H1 (cell line): ENCODE data around the gene CXCR5. TPM values are rescaled to one million over a fixed set of nuclear protein-coding genes. Genes with fewer than 3 reads are reported as not detected.

Experiments used
- CTCF ChIA-PET: fragments of 300-600 bp; sonication (Branson Sonifier 250); formaldehyde crosslinking; loops from one replicate; lab custom pipeline; 2021; ENCODE audit not compliant: partially characterized antibody; lab: Charles Lee
- POLR2A ChIA-PET: fragments of 300-600 bp; sonication (Branson Sonifier 250); formaldehyde crosslinking; loops from one replicate; lab custom pipeline; 2021; ENCODE audit warnings: inconsistent platforms; ENCODE audit not compliant: partially characterized antibody; lab: Charles Lee
- DNase-seq, 2 experiments: peaks; one replicate each; pipeline versions ENCODE4 v3.0.0 to v3.0.0-alpha.2; 2010 to 2022; ENCODE audit warnings: low spot score in 2 of 2, low read depth in 1 of 2, mixed read lengths in 1 of 2
- FAIRE-seq: peaks from 2 replicates; lab custom pipeline; 2011; peaks lifted over from hg19 to GRCh38; lab: Jason Lieb, UNC
- H2AFZ ChIP-seq: 2 replicates; pipeline ENCODE4 v1.8.1; 2012; ENCODE audit warnings: low read length, inconsistent platforms
- H2AK5ac ChIP-seq: 2 replicates; pipeline ENCODE4 v1.6.1; 2013; ENCODE audit warnings: low read depth, low read length
- H2BK120ac ChIP-seq: replicated peaks from 2 replicates; pipeline ENCODE3; 2013; ENCODE audit warnings: low read depth, low read length, inconsistent platforms
- H2BK12ac ChIP-seq: 2 replicates; pipeline ENCODE4 v1.6.1; 2013; ENCODE audit warnings: low read depth, low read length
- H2BK15ac ChIP-seq: 2 replicates; pipeline ENCODE4 v1.6.1; 2013; ENCODE audit warnings: low read length
- H2BK20ac ChIP-seq: 2 replicates; pipeline ENCODE4 v1.6.1; 2013; ENCODE audit warnings: low read length
- H2BK5ac ChIP-seq: 2 replicates; pipeline ENCODE4 v1.6.1; 2013; ENCODE audit warnings: low read depth, low read length
- H3K14ac ChIP-seq: 2 replicates; pipeline ENCODE4 v1.6.1; 2013; ENCODE audit warnings: inconsistent platforms; ENCODE audit not compliant: insufficient read length
- H3K18ac ChIP-seq: 2 replicates; pipeline ENCODE4 v1.6.1; 2013; ENCODE audit warnings: low read length; ENCODE audit errors: extremely low read depth
- H3K23ac ChIP-seq: 2 replicates; pipeline ENCODE4 v1.6.1; 2013; ENCODE audit warnings: inconsistent platforms; ENCODE audit not compliant: insufficient read length
- H3K23me2 ChIP-seq: 2 replicates; pipeline ENCODE4 v1.6.1; 2013; ENCODE audit warnings: low read depth, low read length
- H3K27ac ChIP-seq: 2 replicates; pipeline ENCODE4 v1.6.1; 2011; ENCODE audit warnings: low read depth, low read length, inconsistent platforms
- H3K27me3 ChIP-seq, 4 experiments: replicated peaks in 1 of 4; 1 replicate in 1 of 4; 2 replicates in 3 of 4; pipeline versions ENCODE4 v1.6.1 to v1.8.1; 2011 to 2013; ENCODE audit warnings: low read length in 3 of 4, mild to moderate bottlenecking in 3 of 4, inconsistent platforms in 2 of 4, mixed read lengths in 2 of 4, moderate library complexity in 1 of 4; ENCODE audit not compliant: control insufficient read depth in 3 of 4, insufficient read depth in 3 of 4; ENCODE audit errors: extremely low read depth in 1 of 4
- H3K36me3 ChIP-seq, 4 experiments: 2 replicates each; pipeline versions ENCODE4 v1.6.1 to v1.8.1; 2011 to 2013; ENCODE audit warnings: mild to moderate bottlenecking in 4 of 4, low read length in 3 of 4, moderate library complexity in 2 of 4, control low read depth in 1 of 4, inconsistent platforms in 1 of 4; ENCODE audit not compliant: insufficient read depth in 4 of 4, control insufficient read depth in 2 of 4
- H3K4ac ChIP-seq: replicated peaks from 2 replicates; pipeline ENCODE3; 2013; ENCODE audit warnings: low read length, low read depth, mixed read lengths, inconsistent platforms; ENCODE audit not compliant: insufficient read length
- H3K4me1 ChIP-seq, 4 experiments: replicated peaks in 1 of 4; 1 replicate in 1 of 4; 2 replicates in 3 of 4; pipeline versions ENCODE4 v1.6.1 to v1.8.1; 2011 to 2013; ENCODE audit warnings: low read length in 3 of 4, inconsistent platforms in 2 of 4, mixed read lengths in 1 of 4; ENCODE audit not compliant: insufficient read depth in 4 of 4, control insufficient read depth in 3 of 4
- H3K4me2 ChIP-seq, 2 experiments: 2 replicates each; pipeline versions ENCODE4 v1.6.1 to v1.8.1; 2011 to 2013; ENCODE audit warnings: low read depth in 2 of 2, low read length in 2 of 2, control low read depth in 1 of 2, inconsistent platforms in 1 of 2, mild to moderate bottlenecking in 1 of 2; ENCODE audit not compliant: insufficient read depth in 1 of 2
- H3K4me3 ChIP-seq, 4 experiments: fragments of 200-600, 300-600 bp in 1 of 4; sonication (generic), shearing (Covaris generic), sonication (Bioruptor Twin) in 1 of 4; 2 replicates each; pipeline versions ENCODE4 v1.5.1 to v1.8.1; 2011 to 2016; ENCODE audit warnings: low read length in 4 of 4, low read depth in 3 of 4, control low read depth in 2 of 4, inconsistent platforms in 2 of 4, mild to moderate bottlenecking in 2 of 4, mixed read lengths in 1 of 4, moderate library complexity in 1 of 4; ENCODE audit not compliant: insufficient read depth in 2 of 4; ENCODE audit errors: extremely low read depth in 1 of 4
- H3K56ac ChIP-seq: replicated peaks from 2 replicates; pipeline ENCODE3; 2013; ENCODE audit warnings: low read depth, mild to moderate bottlenecking, mixed read lengths, low read length, inconsistent platforms; ENCODE audit not compliant: insufficient read length
- H3K79me1 ChIP-seq: 2 replicates; pipeline ENCODE4 v1.6.1; 2013; ENCODE audit warnings: low read depth, low read length, control low read depth
- H3K79me2 ChIP-seq, 2 experiments: 2 replicates each; pipeline versions ENCODE4 v1.6.1 to v1.8.1; 2012 to 2013; ENCODE audit warnings: low read length in 2 of 2, mild to moderate bottlenecking in 2 of 2, inconsistent platforms in 1 of 2; ENCODE audit not compliant: insufficient read depth in 2 of 2, control insufficient read depth in 1 of 2
- H3K9ac ChIP-seq, 4 experiments: replicated peaks in 1 of 4; 1 replicate in 1 of 4; 2 replicates in 3 of 4; pipeline versions ENCODE4 v1.6.1 to v1.8.1; 2011 to 2013; ENCODE audit warnings: low read depth in 3 of 4, low read length in 3 of 4, control low read depth in 2 of 4, mild to moderate bottlenecking in 2 of 4, moderate library complexity in 2 of 4, inconsistent platforms in 1 of 4; ENCODE audit errors: extremely low read depth in 1 of 4
- H3K9me3 ChIP-seq, 2 experiments: 2 replicates each; pipeline versions ENCODE4 v1.6.1 to v1.8.1; 2012 to 2013; ENCODE audit warnings: mild to moderate bottlenecking in 2 of 2, moderate library complexity in 2 of 2, control low read depth in 1 of 2, inconsistent platforms in 1 of 2, low read depth in 1 of 2, low read length in 1 of 2, mixed read lengths in 1 of 2; ENCODE audit not compliant: insufficient read depth in 2 of 2
- H4K20me1 ChIP-seq, 2 experiments: replicated peaks in 1 of 2; 2 replicates each; pipeline versions ENCODE3 to v1.8.1; 2011 to 2013; ENCODE audit warnings: inconsistent platforms in 2 of 2, low read length in 2 of 2, mild to moderate bottlenecking in 1 of 2; ENCODE audit not compliant: insufficient read depth in 2 of 2, control insufficient read depth in 1 of 2
- H4K5ac ChIP-seq: 2 replicates; pipeline ENCODE4 v1.6.1; 2013; ENCODE audit warnings: low read length, low read depth, mixed read lengths, inconsistent platforms; ENCODE audit not compliant: insufficient read length
- H4K8ac ChIP-seq: 2 replicates; pipeline ENCODE4 v1.8.0; 2013; ENCODE audit warnings: mild to moderate bottlenecking, moderate library complexity, low read length, inconsistent platforms; ENCODE audit not compliant: insufficient read depth; ENCODE audit errors: extremely low read depth
- H4K91ac ChIP-seq: replicated peaks from 2 replicates; pipeline ENCODE3; 2013; ENCODE audit warnings: low read length, mixed read lengths, inconsistent platforms; ENCODE audit not compliant: insufficient read length
- BRCA1 ChIP-seq: IDR thresholded peaks from 2 replicates; pipeline ENCODE4 v1.6.1; 2012; ENCODE audit warnings: low read depth, low read length, improper control_type of control experiment
- MAX ChIP-seq: IDR thresholded peaks from 2 replicates; pipeline ENCODE4 v1.6.1; 2012; ENCODE audit warnings: inconsistent platforms
- ZNF274 ChIP-seq: IDR thresholded peaks from 2 replicates; pipeline ENCODE4 v1.7.0; 2012; ENCODE audit warnings: low read length, borderline replicate concordance; ENCODE audit errors: extremely low read depth
- WGBS, 2 experiments: shearing (Covaris generic) in 1 of 2; methylation state at CpG; one replicate each; pipeline versions ENCODE4 v1.1.6 to v1.1.7; 2013 to 2015; ENCODE audit warnings: low lambda C conversion rate in 2 of 2, mixed read lengths in 2 of 2, inconsistent platforms in 1 of 2, low coverage in 1 of 2, missing lambda C conversion rate in 1 of 2; ENCODE audit not compliant: insufficient replicate concordance in 2 of 2, insufficient coverage in 1 of 2, insufficient read length in 1 of 2; ENCODE audit errors: extremely low coverage in 1 of 2, missing lambda C conversion rate in 1 of 2; 5-methylcytosine and 5-hydroxymethylcytosine counted together
- polyA plus RNA-seq, 7 experiments: library from polyadenylated mRNA; depleted of rRNA in 3 of 7; stranded (reverse) in 5 of 7; unstranded in 2 of 7; fragments of >200 nt in 5 of 7; fragments of 200-250 nt in 2 of 7; gene quantifications; 1 replicate in 5 of 7; 2 replicates in 1 of 7; 4 replicates in 1 of 7; pipeline versions ENCODE4 v1.2.1 to v1.2.3, GENCODE V29; 2011 to 2013; ENCODE audit warnings: missing spikeins in 2 of 7, mixed read lengths in 2 of 7
- total RNA-seq: library from RNA; stranded (reverse); fragmentation: NEBNext Ultra II Directional; extraction: Animal tissue kit (Norgen Biotek cat#: 25700); gene quantifications from 2 replicates; pipeline ENCODE4 v1.2.1, GENCODE V29; 2021

The CXCR5 gene
- total and polyA plus RNA-seq, 2 of the 8 experiments (the other 6 are each of a cell fraction or from before 2014, with no cell fraction given), result not detected

GRCh38 chr11:118903204-118904015 lies 19.7 kb downstream of the CXCR5 start:
- Histone ChIP-seq H2BK120ac (no peak overlapping the region), H4K5ac (no peak overlapping the region), H4K8ac (no peak overlapping the region), H3K36me3 (peaks cover 17 to 65% (median 53%) of the 10 kb centered on the region in 4 experiments), H3K27ac (no peak overlapping the region), H2BK15ac (no peak overlapping the region), H3K56ac (no peak overlapping the region), H3K9ac (no peak overlapping the region), H3K14ac (no peak overlapping the region), H2AK5ac (no peak overlapping the region), H3K18ac (no peak overlapping the region), H3K4me1 (peaks cover 0 to 30% (median 20%) of the 10 kb centered on the region in 4 experiments; a peak in 6 of 7 replicates), H3K23ac (no peak overlapping the region), H2AFZ (no peak overlapping the region), H4K91ac (no peak overlapping the region), H3K4me3 (no peak overlapping the region), H3K79me1 (peaks cover 4% of the 10 kb centered on the region; the same call in 1 of the 2 replicates), H2BK12ac (no peak overlapping the region), H4K20me1 (peaks cover 7 to 16% of the 10 kb centered on the region in 2 experiments), H2BK5ac (no peak overlapping the region), H3K4ac (no peak overlapping the region), H3K23me2 (no peaks in the 10 kb centered on the region; the same call in 1 of the 2 replicates), H3K9me3 (no peaks in the 10 kb centered on the region), H3K27me3 (no peaks in the 10 kb centered on the region), H2BK20ac (no peak overlapping the region), H3K79me2 (peaks cover 0 to 38% of the 10 kb centered on the region in 2 experiments; a peak in 2 of 4 replicates), H3K4me2 (no peak overlapping the region)
- 95% methylated on average over 20 of the region's 21 CpGs; no CpG with 5 or more reads in 1 of the 2 experiments for WGBS, 2 experiments
- no peak for TF ChIP-seq MAX
- no peak for TF ChIP-seq ZNF274
- no peak for TF ChIP-seq BRCA1
- DNase-seq (no peak), FAIRE-seq (no peak)
- CTCF ChIA-PET, result interaction anchor here (0.9 to 2.5 kb wide), 3 partner anchors 53 to 292 kb away, joined by 3 to 8 read pairs (median 4); partner anchors contain the start of gene UPK2
- POLR2A ChIA-PET, result interaction anchor here (1.3 kb wide), 1 partner anchor 8 kb away, joined by 5 read pairs; no protein-coding TSS in a partner anchor
